Vagina (tissue), 2 donors: ENCODE measurements around the gene CCDC154. TPM values are rescaled to one million over a fixed set of nuclear protein-coding genes. Genes with fewer than 3 reads are reported as not detected.
"Not testable (repeated sequence)": the region's sequence is repeated elsewhere in the genome, so short reads cannot be mapped to it uniquely, and the experiment has no call there.

Experiments
- DNase-seq, 2 donors: peaks; one replicate each; pipeline ENCODE4 v3.0.0-alpha.2; 2017; ENCODE audit errors: extremely low spot score in 2 of 2
- H3K27ac ChIP-seq: fragments of 200-600 bp; sonication (generic); one replicate; pipeline ENCODE4 v1.5.1; 2019
- H3K27me3 ChIP-seq: fragments of 200-600 bp; sonication (generic); one replicate; pipeline ENCODE4 v1.5.1; 2019
- H3K36me3 ChIP-seq, 2 donors: fragments of 200-600 bp; sonication (generic); one replicate each; pipeline ENCODE4 v1.5.1; 2017 to 2019
- H3K4me1 ChIP-seq: fragments of 200-600 bp; sonication (generic); one replicate; pipeline ENCODE4 v1.5.1; 2019
- H3K4me3 ChIP-seq, 2 donors: fragments of 200-600 bp; sonication (generic); 1 replicate in 1 of 2; 2 replicates in 1 of 2; pipeline ENCODE4 v1.5.1; 2016 to 2019
- H3K9me3 ChIP-seq: fragments of 200-600 bp; sonication (generic); one replicate; pipeline ENCODE4 v1.5.1; 2019
- POLR2A ChIP-seq, 2 donors: fragments of 450-650 bp; IDR thresholded peaks; one replicate each; pipeline ENCODE4 v1.6.1; 2017; ENCODE audit warnings: antibody characterized with exemption in 2 of 2, mild to moderate bottlenecking in 2 of 2, moderate library complexity in 2 of 2
- POLR2AphosphoS5 ChIP-seq, 2 donors: sonication (generic); formaldehyde crosslinking; IDR thresholded peaks; one replicate each; pipeline ENCODE4 v1.9.0; 2017; ENCODE audit warnings: antibody characterized with exemption in 2 of 2, mild to moderate bottlenecking in 2 of 2, low read depth in 1 of 2; ENCODE audit not compliant: insufficient read depth in 1 of 2
- intact Hi-C: fragments of 100-400 bp; cut with DNase I; formaldehyde crosslinking; loops from one replicate; pipeline ENCODE4 v1.15.1; 2023
- total RNA-seq: library from RNA; depleted of rRNA; stranded (reverse); fragments of >200 nt; gene quantifications from one replicate; pipeline ENCODE4 v1.2.3, GENCODE V29; 2016
- TF ChIP-seq, protein P1 (sequence below), 3 experiments: fragments of 450-650 bp in 2 of 3; fragments of 200-600 bp in 1 of 3; sonication (generic) in 1 of 3; IDR thresholded peaks; one replicate each; pipeline ENCODE4 v1.5.1; 2017 to 2019; ENCODE audit warnings: antibody characterized with exemption in 3 of 3, mild to moderate bottlenecking in 2 of 3, moderate library complexity in 2 of 3

CCDC154 gene
- total RNA-seq, 1 donor from 2014 or later: not detected

DNA sequence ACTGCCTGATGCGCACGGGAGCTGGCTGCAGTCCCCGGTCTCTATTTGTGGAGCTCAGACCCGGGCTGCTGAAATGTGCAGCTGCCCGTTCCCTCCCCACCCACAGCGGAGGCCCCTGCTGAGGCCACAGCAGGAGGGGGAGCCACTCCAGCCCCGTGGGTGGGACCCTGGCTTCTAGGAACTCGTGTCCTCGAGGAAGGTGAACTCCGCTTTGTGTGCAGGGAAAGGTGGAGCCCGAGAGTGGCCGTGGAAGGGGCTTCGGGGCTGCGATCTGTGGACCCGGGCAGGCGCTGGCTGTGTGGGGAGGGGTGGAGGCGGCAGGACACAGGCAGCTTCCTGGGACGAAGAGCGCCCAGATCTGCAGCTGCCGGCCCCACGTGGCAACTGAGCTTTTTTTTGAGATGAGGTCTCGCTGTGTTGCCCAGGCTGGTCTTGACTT, 2.9 kb downstream of the CCDC154 start:
- Histone ChIP-seq H3K27me3 (no peaks in the 10 kb centered on the region), H3K9me3 (no peaks in the 10 kb centered on the region), H3K4me3 (no peak overlapping the region), H3K4me1 (no peaks in the 10 kb centered on the region), H3K27ac (no peak overlapping the region), H3K36me3 (peaks cover 0 to 10% of the 10 kb centered on the region in 2 donors)
- DNase-seq: no peak
- intact Hi-C loops: no loop called here
- TF ChIP-seq POLR2AphosphoS5 (IDR thresholded peaks at IDR 0.05; ENCODE audit: insufficient read depth in 1 of 2, low read depth in 1 of 2) (no peak), POLR2A (IDR thresholded peaks at IDR 0.05) (no peak)
- TF ChIP-seq, protein P1, sequence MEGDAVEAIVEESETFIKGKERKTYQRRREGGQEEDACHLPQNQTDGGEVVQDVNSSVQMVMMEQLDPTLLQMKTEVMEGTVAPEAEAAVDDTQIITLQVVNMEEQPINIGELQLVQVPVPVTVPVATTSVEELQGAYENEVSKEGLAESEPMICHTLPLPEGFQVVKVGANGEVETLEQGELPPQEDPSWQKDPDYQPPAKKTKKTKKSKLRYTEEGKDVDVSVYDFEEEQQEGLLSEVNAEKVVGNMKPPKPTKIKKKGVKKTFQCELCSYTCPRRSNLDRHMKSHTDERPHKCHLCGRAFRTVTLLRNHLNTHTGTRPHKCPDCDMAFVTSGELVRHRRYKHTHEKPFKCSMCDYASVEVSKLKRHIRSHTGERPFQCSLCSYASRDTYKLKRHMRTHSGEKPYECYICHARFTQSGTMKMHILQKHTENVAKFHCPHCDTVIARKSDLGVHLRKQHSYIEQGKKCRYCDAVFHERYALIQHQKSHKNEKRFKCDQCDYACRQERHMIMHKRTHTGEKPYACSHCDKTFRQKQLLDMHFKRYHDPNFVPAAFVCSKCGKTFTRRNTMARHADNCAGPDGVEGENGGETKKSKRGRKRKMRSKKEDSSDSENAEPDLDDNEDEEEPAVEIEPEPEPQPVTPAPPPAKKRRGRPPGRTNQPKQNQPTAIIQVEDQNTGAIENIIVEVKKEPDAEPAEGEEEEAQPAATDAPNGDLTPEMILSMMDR (IDR thresholded peaks at IDR 0.05): no peak

DNA sequence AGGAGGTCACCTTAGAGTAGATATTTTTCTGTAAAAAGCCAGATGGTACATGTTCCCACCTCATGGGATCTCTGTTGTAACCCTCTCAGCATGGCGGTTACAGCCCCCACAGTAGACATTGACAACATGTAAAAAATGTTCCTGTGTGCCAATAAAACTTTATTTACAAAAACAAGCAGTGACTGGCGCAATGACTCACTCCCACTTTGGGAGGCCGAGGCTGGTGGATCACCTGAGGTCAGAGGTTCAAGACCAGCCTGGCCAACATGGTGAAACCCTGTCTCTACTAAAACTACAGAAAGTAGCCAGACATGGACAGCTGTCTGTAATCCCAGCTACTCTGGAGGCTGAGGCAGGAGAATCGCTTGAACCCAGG, 4.7 kb downstream of the CCDC154 start:
- DNase-seq, H3K4me1 ChIP-seq, intact Hi-C loops: not testable (repeated sequence)

DNA sequence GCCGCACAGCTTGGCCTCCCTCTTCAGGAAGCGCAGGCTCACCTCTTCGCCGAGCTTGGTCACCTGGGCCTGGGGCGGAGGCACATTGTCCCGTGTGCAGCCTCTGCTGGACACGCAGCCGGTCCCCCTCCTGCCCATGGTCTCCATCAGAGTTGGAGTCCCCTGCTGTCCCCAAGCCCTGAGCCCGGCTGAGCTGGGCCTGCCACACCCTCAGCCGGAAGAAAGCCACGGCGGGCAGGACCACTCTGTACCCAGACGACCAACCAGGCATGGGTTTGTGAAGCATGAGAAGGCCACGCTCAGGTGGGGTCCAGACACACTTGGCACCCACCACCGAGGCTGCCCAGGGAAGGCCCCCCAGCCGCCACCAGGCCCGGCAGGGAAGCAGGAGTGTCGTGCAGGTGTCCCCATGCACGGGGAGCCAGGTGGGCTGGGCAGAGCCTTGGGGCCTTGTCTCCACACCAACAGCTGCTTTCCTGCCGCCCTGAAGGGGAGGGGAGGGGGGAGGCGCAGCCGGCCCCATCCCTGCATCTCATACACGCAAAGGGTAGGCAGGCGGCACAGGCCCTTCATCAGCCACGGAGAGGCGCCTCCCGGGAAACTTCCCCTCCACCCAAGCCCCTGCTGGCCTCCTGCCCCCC, 5.2 kb downstream of the CCDC154 start:
- H3K27me3 ChIP-seq: no peaks in the 10 kb centered on the region
- H3K4me3 ChIP-seq: no peak overlapping the region
- no peaks in the 10 kb centered on the region for H3K36me3 ChIP-seq
- H3K9me3 ChIP-seq: no peaks in the 10 kb centered on the region
- H3K4me1 ChIP-seq: no peaks in the 10 kb centered on the region
- no peak for DNase-seq
- no peak overlapping the region for H3K27ac ChIP-seq
- TF ChIP-seq, protein P1 (IDR thresholded peaks at IDR 0.05): no peak
- TF ChIP-seq POLR2A (IDR thresholded peaks at IDR 0.05) (no peak), POLR2AphosphoS5 (IDR thresholded peaks at IDR 0.05; ENCODE audit: insufficient read depth in 1 of 2, low read depth in 1 of 2) (no peak)
- intact Hi-C loops: no loop called here

More for the DNA sequence above, 4.7 kb downstream of the CCDC154 start:
- not testable (repeated sequence) for H3K27ac ChIP-seq, H3K36me3 ChIP-seq, H3K4me3 ChIP-seq, H3K27me3 ChIP-seq, H3K9me3 ChIP-seq

- Histone ChIP-seq H3K4me1 (no peaks in the 10 kb centered on the region), H3K9me3 (no peaks in the 10 kb centered on the region), H3K36me3 (no peaks in the 10 kb centered on the region), H3K4me3 (no peak overlapping the region), H3K27me3 (no peaks in the 10 kb centered on the region), H3K27ac (no peak overlapping the region)
- DNase-seq: no peak
- TF ChIP-seq POLR2A (IDR thresholded peaks at IDR 0.05) (no peak), POLR2AphosphoS5 (IDR thresholded peaks at IDR 0.05; ENCODE audit: insufficient read depth in 1 of 2, low read depth in 1 of 2) (no peak)
- TF ChIP-seq, protein P1 (IDR thresholded peaks at IDR 0.05): no peak
- intact Hi-C loops: no loop called here
Measured at GRCh38 chr16:1438229-1439057, 5.9 kb downstream of the CCDC154 start.

DNA sequence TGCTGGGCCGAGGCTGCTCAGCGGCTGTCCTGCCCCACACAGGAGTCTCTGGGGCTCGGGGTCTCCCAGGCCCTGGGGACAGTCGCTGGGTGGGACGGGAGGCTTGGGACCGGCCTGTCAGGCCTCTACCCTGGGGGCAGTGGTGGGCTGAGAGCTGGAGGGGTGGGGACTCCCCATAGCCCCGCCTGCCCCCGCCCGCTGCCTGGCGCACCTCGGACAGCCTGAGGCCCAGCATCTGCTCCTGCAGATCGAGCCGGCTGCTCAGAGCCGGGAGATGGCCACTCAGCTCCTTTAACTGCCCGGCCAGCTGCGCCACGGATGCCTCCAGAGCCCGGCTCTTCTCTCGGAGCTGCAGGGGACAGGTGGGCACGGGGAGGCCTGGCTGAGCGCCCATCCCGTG, 6.8 kb downstream of the CCDC154 start:
- DNase-seq: no peak
- H3K9me3 ChIP-seq: no peaks in the 10 kb centered on the region
- H3K27ac ChIP-seq: no peak overlapping the region
- no peak for TF ChIP-seq POLR2A (IDR thresholded peaks at IDR 0.05)
- TF ChIP-seq, protein P1 (IDR thresholded peaks at IDR 0.05): no peak
- TF ChIP-seq POLR2AphosphoS5 (IDR thresholded peaks at IDR 0.05; ENCODE audit: insufficient read depth in 1 of 2, low read depth in 1 of 2): no peak
- H3K36me3 ChIP-seq: no peaks in the 10 kb centered on the region
- H3K4me1 ChIP-seq: no peaks in the 10 kb centered on the region
- no peaks in the 10 kb centered on the region for H3K27me3 ChIP-seq
- intact Hi-C loops: no loop called here
- H3K4me3 ChIP-seq: no peak overlapping the region
